LoVo (cell line): ENCODE results near the gene ROBO2.
A peak's percentile ranks its signal among the peaks of the same experiment; 100 is the strongest.

Source experiments
- DNase-seq: peaks from one replicate; pipeline ENCODE4 v3.0.0-alpha.2; 2016; ENCODE audit warnings: low spot score

Gene ROBO2, protein sequence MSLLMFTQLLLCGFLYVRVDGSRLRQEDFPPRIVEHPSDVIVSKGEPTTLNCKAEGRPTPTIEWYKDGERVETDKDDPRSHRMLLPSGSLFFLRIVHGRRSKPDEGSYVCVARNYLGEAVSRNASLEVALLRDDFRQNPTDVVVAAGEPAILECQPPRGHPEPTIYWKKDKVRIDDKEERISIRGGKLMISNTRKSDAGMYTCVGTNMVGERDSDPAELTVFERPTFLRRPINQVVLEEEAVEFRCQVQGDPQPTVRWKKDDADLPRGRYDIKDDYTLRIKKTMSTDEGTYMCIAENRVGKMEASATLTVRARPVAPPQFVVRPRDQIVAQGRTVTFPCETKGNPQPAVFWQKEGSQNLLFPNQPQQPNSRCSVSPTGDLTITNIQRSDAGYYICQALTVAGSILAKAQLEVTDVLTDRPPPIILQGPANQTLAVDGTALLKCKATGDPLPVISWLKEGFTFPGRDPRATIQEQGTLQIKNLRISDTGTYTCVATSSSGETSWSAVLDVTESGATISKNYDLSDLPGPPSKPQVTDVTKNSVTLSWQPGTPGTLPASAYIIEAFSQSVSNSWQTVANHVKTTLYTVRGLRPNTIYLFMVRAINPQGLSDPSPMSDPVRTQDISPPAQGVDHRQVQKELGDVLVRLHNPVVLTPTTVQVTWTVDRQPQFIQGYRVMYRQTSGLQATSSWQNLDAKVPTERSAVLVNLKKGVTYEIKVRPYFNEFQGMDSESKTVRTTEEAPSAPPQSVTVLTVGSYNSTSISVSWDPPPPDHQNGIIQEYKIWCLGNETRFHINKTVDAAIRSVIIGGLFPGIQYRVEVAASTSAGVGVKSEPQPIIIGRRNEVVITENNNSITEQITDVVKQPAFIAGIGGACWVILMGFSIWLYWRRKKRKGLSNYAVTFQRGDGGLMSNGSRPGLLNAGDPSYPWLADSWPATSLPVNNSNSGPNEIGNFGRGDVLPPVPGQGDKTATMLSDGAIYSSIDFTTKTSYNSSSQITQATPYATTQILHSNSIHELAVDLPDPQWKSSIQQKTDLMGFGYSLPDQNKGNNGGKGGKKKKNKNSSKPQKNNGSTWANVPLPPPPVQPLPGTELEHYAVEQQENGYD (N-terminal part only)

DNA sequence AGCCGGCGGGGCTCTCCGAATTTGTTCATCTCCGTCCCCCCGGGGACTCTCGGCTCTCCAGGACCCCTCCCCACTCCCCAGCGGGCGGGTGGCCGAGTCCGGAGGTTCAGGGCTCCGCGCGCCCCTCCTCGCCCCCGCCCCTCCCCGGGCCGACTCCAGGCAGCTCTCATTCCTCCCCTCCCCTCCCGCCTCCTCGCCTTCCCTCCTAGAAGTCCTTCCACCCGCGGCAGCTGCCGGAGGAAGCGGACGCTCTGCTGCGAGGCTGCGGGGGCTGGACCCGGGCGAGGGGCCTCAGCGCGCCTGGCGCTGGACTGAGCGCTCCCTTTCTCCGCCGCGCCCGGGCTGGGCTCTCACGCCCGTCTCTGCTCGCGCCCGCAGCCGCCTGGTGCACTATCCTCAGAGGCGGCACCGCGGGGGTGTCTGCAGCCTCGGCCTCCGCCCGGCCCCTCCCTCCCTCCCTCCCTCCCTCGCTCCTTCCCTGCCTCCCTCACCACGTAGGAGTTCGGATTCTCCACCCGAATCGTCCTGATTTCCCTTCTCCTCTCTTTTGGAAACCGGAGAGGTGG lies at the start of gene ROBO2:
TSS of gene ROBO2 (plus strand) at position 494 of the 566 bp plus-strand sequence. CDS start 687 bp downstream, outside the sequence.
- DNase-seq, result peak; percentile 27

DNA sequence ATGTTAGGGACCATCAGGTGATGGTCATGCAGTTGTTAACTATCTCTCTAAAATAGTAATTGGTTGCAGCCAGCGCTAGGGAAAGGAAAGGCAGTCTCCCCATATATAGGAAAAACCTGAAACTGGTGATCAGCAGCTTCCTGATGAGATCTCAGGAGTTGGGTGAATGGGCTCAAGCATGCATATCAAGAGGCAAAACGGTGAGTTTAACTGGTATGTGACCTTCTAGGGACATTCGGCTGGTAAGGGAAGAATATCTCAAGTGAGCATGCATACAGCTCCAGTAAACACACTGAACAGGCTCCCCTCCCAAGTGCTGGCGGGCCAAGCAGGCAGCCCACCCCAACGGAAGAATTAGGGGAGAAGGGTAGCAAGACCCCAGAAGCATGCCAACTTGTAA lies 49.3 kb upstream of the ROBO2 start:
- no peak for DNase-seq

DNA sequence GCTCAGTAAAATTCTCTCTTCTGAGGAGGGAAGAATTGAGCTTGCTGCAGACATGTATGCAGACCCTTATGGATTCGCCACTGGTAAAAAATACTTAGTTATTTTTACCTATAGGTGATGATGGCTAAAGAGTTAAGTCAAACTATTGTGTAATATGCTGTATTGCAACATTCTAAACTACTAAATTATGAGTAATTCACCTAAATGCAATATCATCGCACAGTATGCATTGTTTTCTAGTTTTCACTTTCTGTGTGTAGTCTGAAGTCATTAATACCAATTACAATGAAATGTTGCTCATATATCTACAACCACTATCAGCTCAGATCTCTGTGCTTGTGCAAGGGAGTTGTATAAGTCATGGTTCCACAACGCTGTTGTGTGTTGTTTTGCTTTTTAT lies 48.7 kb upstream of the ROBO2 start:
- DNase-seq, result no peak

DNA sequence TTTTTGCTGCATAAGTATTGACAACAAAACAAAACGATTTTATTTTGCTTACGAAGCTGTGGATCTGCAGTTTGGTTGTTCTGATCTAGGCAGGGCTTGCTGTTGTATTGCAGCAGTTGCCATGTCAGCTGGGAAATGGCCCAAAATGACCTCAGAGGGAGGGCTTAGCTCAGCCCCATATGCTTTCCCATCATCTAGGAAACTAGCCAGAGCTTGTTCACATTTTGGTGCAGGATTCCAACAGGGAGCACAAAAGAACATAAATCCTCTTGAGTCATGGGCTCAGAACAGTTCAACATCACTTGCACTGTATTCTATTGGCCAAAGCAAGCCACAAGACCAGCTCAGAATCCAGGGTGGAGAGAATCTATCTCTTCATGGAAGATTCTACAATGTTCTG lies 42.2 kb upstream of the ROBO2 start:
- no peak for DNase-seq

DNA sequence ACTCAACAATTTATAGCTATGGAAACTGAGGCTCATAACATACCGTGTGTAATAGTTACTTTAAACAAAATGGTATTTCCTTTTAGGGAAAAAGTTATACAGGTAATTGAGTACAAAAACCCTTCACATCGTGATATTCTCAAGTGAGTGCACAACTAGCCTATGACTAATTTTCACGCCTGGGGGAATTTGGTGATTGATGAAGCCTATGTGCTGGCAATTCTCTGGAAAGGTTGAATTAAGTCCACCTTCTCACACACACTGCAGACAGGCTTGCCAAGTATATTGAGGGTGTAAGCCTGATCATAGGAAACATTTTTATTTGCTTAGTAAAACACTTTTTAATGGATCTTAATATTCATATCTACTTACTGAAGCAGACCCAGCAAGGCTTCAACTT lies 41.3 kb upstream of the ROBO2 start:
- no peak for DNase-seq

DNA sequence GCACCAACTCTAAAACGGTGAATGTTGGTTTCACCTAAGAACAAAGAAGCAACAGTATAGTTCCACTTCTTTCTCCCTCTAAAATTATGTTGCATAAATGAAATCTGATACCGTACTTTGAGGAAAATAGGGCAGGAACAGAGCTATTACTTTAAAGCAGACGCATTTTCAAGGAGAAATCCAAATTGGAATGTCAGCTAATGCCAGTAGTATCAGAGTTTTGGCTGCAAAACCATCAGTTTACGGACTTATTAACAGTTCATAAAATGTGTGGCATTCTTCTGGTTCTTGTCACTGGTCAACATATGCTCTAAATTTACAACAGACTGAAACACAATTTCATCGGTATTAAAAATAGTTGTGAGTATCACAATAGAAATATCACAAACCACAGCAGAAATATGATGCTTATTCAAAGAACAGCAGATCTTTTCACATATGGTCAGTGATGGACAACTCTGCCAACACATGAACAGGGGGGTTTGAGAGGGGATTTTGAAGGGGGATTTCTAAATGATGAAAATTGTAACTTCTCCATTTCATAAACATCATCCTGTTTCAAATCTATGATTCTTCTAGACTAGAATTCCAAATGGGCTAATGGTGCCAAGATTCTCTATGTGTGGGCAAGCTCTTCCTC lies 38.7 kb upstream of the ROBO2 start:
- no peak for DNase-seq

DNA sequence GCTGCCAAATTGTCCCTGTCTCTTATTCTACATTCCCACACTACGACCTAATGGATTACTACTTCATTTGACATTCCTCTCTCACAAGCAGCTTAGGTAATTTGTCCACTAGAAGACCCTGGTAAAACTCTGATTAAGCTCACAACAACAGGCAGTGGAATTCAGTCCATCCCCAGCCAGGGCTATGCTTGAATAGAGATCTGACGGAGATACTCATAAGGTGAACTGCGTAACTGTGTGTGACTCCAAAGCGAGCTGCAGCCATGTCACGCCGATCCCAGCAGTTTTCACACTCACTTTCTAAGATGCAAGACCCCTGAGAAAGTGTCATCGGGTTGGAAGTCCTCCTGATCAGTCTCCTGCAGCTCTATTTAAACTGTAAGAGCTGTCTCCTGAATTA lies 25.7 kb upstream of the ROBO2 start:
- DNase-seq, result no peak

DNA sequence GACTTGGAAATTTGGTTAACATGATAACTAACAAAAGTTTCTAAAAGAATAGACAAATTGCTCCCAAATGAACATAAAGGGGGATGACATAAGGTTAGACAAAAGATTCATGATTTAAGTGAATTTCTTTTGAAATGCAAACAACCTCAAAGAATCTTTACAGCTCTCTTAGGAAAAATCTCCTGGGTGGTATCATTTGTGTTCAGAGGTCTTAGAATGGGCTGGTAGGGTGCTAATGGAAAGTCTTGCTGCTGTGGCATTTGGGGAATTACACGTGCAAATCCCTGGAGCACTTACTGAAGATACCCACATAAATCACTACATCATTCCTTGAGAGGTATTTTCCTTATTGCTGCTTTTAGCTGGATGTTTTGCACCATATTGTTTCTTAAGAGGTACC lies 14.4 kb upstream of the ROBO2 start:
- DNase-seq, result no peak

DNA sequence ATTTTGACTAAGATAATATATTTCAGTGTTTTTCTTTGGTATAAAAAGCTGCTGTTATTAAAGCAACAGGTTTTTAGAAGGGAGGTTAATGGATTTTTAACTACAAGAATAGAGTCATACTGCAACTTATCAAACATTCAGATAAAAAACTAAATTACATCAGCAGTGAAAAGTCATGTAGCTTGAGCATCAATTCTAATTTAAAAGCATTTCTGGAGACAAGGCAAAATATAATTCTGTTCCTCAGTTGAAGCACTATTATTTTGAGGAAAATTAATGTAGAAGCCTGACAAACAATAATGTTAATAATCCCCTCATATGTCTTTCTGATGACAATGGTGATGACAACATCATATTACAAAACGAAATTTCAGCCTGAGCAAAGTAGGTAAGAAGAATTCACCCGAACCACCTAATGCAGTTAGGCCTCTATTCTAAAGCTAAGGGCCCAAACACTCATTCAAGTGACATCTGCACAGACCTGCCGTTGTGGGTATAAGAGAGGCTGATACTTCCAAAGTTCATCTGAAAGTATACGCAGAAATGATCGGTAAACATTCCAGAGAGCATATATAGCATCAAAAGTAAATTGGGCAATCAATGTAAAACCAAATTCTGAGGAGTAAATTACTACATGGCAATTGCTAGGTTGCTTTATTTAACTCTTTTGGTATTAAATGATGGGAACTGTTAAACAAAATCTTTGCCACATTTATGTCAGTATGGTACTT lies 12.8 kb upstream of the ROBO2 start:
- no peak for DNase-seq

DNA sequence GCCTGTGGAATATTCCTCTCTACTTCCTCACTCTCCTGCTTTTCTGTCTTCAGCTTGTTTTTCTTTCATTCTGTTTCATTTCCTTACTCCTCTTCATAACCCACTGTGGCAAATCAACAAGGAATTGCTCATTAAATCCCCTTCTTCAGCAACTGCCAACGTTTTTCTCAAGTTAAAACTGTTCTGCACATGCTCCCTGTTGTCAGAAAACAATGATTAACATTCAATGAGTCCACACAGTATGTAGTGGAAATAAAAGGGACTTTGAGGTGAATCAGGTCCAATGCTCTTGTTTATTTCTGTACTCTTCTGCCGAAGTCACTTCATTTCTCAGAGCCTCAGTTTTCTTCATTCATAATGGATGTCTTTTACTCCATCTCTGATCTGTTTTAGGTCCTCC lies 11.9 kb upstream of the ROBO2 start:
- DNase-seq, result no peak

DNA sequence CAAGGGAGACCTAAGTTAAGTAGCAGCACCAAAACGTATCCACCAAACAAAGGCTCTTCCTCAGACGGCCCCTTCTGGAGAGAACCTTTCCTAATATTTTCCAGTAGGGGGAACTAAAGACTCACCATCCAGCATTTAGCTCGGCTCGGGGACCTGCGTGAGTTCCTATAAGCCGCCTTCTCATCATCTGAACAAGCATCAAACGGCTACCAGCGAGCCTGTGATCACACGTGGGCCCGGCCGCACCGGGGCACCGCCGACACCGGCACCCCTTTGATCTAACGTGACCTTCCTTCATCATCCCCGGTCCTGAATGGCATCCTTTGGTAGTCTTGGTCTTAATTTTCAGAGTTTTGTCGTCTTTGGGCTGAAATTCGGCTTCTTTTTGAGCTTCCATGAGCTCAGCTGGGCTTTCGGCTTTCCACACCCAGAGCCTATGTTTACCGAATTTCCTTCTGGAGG lies 1.4 kb upstream of the ROBO2 start:
- DNase-seq, result peak; percentile 74

DNA sequence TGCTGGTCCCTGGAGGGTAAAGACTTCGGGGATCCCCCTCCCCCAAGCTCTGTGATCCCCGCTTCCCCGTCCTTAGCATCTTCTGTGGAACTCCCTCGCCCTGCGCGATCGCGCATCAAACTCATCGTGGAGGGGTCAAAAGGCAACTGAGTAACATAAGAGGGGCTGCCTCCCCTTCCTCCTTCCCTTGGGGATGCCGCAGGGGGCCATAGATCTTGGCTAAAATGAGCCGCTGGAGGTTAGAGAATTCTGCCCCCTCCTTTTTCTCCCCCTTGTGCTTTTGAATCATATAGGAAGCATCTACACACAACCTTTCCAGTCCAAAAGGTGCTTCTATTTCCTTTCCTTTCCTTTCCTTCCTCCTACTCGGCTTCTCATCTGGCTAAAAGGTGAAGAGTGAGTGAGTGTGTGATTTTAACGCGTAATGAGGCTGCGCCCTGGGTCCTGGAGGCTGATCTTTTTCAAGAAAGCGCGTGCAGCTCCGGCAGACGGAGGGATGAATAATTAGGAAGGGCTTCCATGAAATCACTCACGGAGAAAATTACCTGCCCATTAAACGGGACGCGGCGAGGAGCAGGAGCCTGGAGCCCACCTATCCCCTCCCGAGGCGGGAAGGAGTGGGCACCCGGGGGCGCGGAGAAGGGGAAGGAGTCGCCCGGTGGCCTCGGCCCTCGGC lies 831 bp upstream of the ROBO2 start:
- no peak for DNase-seq

DNA sequence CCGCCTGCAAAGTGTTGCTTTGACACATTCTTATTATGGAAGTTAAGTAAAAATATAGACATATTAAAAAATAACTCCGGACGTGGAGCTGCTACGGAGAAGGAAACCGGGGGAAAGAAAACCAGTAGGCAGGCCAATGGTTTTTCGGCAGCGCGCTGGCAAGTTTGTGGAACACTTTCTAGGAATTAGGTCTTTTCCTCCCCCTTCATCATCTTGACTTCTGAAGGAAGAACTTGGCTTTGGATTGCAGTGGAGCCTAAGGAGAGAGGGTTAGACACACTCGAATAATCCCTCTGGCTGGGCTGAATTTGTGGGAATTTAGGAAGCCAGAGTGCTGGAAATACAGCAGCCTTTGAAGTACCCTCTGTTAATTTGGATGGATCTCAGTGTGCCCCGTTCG lies 317 bp downstream of the ROBO2 start:
- DNase-seq, result no peak

DNA sequence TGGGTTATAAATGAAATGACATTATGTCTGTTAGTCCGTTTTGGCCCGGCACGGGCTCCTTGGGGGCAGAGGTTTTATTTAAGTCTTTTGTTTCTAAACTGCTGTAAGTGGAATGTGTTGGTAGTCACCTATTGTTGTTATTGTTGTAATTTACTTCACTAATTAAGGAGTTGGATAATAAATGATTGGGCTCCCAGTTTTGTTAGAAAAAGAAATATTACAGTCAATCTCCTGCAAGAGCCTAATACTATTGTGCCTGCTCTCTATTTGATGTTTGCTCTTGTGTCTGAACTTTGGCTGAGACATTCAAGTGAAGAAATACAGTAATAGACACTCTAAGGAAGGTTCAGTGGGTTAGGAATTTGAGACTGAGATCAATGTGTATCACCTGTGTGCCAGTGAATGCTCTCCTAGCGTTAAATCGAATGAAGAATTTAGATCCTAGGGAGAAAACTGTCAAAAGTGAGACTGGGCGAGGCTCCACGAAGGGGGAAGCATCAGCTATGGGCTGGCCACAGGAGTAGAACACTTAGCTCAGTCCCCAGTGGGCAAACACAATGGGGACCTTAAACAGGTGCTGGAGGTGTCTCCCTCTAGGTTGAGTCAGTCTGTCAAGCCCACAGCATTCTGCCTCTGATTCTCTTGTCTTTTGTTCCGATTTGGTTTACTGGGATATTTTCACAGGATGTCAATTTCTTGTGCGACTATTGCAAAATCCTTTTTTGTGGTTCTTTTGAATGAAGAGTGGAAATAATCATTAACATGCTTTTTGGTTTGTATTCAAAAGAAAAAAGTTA lies 1.2 kb downstream of the ROBO2 start:
- no peak for DNase-seq

DNA sequence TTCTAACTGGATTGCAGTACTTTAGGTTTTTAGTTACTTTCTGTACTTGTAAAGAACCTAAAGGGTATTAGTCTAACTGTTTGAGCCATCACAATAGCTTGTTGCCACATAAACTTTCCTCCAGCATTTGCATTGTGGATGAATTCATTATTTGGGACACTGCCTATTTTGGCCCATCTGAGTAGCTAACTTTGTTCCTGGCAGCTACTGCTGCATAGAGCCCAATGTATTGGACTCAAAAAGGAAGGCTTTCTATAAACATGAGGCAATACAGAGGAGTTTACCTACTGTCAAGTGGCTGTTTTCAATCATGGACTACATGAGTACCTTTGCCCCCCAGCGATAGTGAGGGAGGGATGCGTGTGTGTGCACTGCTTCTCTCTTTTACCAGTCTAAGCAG lies 1.9 kb downstream of the ROBO2 start:
- DNase-seq, result no peak

DNA sequence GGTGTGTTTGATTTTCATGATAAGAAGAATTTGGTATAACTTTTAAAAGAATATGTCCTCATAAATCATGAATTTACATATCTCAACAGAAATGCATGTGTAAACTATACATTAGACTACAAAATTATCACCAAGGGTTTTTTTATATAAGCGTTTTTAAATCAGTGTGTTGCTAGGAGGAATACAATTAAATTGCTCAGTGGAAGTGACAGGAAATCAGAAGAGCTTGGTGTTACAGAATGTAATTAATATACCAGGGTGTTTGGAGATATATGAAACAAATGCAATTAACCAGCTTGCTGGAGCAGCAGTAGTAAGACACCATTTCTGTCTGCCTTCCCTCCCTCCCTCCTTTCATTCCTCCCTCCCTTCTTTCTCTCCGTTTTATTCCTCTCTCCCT lies 2.4 kb downstream of the ROBO2 start:
- no peak for DNase-seq

DNA sequence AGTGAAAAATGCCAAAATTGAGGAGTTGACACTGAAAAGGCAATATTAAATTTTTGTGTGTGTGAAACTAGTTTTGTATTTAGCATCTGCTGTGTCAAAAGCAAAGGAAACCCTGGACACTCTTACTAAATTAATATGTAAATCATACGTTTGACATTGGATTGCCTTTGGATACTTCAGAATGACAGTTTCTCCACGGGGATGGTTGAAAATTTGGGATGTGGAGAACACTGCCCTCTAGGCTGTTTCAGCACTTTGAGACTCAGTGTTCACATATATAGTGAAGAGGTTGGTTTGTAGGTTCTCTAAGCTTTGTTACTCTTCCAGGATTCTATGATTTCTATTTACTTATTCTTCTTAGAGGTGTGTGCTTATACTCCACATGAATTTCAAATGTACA lies 3.0 kb downstream of the ROBO2 start:
- no peak for DNase-seq

DNA sequence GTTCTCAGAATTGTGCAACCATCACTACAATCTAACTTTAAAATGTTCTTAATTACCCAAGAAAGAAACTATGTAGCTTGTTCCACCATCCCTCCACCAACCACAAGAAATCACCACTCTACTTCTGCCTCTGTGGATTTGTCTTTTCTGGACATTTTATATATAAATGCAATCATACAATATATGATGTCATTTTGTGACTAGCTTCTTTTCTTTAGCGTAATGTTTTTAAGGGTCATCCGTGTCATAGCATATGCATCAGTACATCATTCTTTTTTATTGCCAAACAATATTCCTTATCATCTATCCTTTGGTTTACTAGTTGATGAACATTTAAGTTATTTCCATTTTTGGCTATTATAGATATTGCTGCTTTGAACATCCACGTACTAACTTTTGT lies 5.8 kb downstream of the ROBO2 start:
- no peak for DNase-seq

DNA sequence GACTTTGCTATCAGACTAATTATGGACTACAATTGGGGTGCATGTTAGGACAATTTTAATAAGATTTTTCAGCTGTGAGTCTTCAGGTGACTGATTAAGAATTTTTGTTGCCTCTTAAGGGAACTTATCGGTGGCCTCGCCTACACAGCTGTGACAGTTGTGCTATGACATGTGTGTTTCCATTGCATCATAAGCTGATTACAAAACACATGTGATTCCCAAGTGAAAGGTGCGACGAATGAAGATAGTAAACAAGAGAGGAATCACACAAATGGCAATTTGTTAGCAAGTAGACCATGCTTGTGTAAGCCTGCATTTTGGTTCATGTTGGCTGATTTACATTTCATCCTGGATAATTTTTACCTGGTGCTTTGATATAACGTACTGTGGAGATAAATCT lies 8.3 kb downstream of the ROBO2 start:
- DNase-seq, result no peak

DNA sequence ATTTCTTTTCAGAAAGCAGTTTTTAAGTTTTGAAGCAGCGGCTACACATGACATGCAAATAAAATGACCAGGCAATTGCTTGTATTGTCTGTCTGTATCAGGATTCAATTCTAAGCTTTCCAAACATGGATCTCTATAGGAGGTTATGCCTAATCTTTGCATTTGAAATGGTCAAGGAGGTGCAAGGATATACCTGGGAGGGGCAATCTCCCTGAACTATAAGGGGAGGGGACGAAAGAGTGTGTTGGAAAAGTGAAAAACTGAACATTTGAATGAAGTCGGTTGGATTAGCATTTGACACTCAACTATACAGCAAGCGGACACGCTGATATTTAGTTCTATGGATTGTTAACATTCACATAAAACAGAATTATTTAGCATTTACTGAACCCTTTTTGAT lies 11.7 kb downstream of the ROBO2 start:
- DNase-seq, result no peak
